HEK293 (cell line): ENCODE measurements around the gene CD55.

Experiments
- BCL11B ChIP-seq: fragments of 450-650 bp; formaldehyde crosslinking; IDR thresholded peaks from 2 replicates; pipeline ENCODE4 v1.5.1; 2016; ENCODE audit warnings: low read depth, missing biosample characterization, missing genetic modification characterization
- CTCF ChIP-seq: fragments of 450-650 bp; formaldehyde crosslinking; IDR thresholded peaks from 2 replicates; pipeline ENCODE4 v1.5.1; 2016; ENCODE audit warnings: missing biosample characterization, missing genetic modification characterization
- GLI4 ChIP-seq: fragments of 450-650 bp; formaldehyde crosslinking; IDR thresholded peaks from 2 replicates; pipeline ENCODE4 v1.5.1; 2016; ENCODE audit warnings: missing biosample characterization, missing genetic modification characterization
- OSR2 ChIP-seq: fragments of 450-650 bp; formaldehyde crosslinking; IDR thresholded peaks from 2 replicates; pipeline ENCODE4 v1.5.1; 2016; ENCODE audit warnings: missing biosample characterization, missing genetic modification characterization
- TRIM28 ChIP-seq: IDR thresholded peaks from 2 replicates; pipeline ENCODE4 v1.6.1; 2011; ENCODE audit warnings: low read length, control low read depth, borderline replicate concordance
- ZBTB21 ChIP-seq: fragments of 450-650 bp; formaldehyde crosslinking; IDR thresholded peaks from 2 replicates; pipeline ENCODE4 v1.5.1; 2017; ENCODE audit warnings: missing biosample characterization, missing genetic modification characterization
- ZIC2 ChIP-seq: fragments of 450-650 bp; formaldehyde crosslinking; IDR thresholded peaks from 2 replicates; pipeline ENCODE4 v1.5.1; 2016; ENCODE audit warnings: missing biosample characterization, missing genetic modification characterization
- ZNF121 ChIP-seq: fragments of 450-650 bp; formaldehyde crosslinking; IDR thresholded peaks from 2 replicates; pipeline ENCODE4 v1.5.1; 2016; ENCODE audit warnings: missing biosample characterization, missing genetic modification characterization
- ZNF138 ChIP-seq: fragments of 450-650 bp; formaldehyde crosslinking; IDR thresholded peaks from 2 replicates; pipeline ENCODE4 v1.5.1; 2016; ENCODE audit warnings: missing biosample characterization, missing genetic modification characterization, borderline replicate concordance
- ZNF223 ChIP-seq: fragments of 450-650 bp; formaldehyde crosslinking; IDR thresholded peaks from 2 replicates; pipeline ENCODE4 v1.5.1; 2016; ENCODE audit warnings: missing biosample characterization, missing genetic modification characterization
- ZNF292 ChIP-seq: fragments of 450-650 bp; formaldehyde crosslinking; IDR thresholded peaks from 2 replicates; pipeline ENCODE4 v1.5.1; 2016; ENCODE audit warnings: low read depth, missing biosample characterization, missing genetic modification characterization, borderline replicate concordance
- ZNF341 ChIP-seq: fragments of 450-650 bp; formaldehyde crosslinking; IDR thresholded peaks from 2 replicates; pipeline ENCODE4; 2016; ENCODE audit warnings: low read depth, missing biosample characterization, missing genetic modification characterization
- ZNF510 ChIP-seq: fragments of 450-650 bp; formaldehyde crosslinking; IDR thresholded peaks from 2 replicates; pipeline ENCODE4 v1.5.1; 2018; ENCODE audit warnings: mild to moderate bottlenecking, missing genetic modification characterization, missing biosample characterization; ENCODE audit not compliant: insufficient replicate concordance
- ZNF518A ChIP-seq: fragments of 450-650 bp; formaldehyde crosslinking; conservative IDR thresholded peaks from 2 replicates; pipeline ENCODE4 v1.5.1; 2016; ENCODE audit warnings: low read depth, missing biosample characterization, missing genetic modification characterization
- ZNF792 ChIP-seq: fragments of 450-650 bp; formaldehyde crosslinking; IDR thresholded peaks from 2 replicates; pipeline ENCODE4 v1.5.1; 2016; ENCODE audit warnings: missing biosample characterization, missing genetic modification characterization
- TF ChIP-seq, protein P1 (sequence below): fragments of 450-650 bp; formaldehyde crosslinking; IDR thresholded peaks from 2 replicates; pipeline ENCODE4 v1.5.1; 2016; ENCODE audit warnings: missing biosample characterization, missing genetic modification characterization
- TF ChIP-seq, protein P2 (sequence below): fragments of 450-650 bp; formaldehyde crosslinking; conservative IDR thresholded peaks from 2 replicates; pipeline ENCODE4 v1.5.1; 2016; ENCODE audit warnings: low read depth, missing biosample characterization, missing genetic modification characterization
- TF ChIP-seq, protein P3 (sequence below): fragments of 450-650 bp; formaldehyde crosslinking; IDR thresholded peaks from 2 replicates; pipeline ENCODE4 v1.5.1; 2016; ENCODE audit warnings: missing biosample characterization, missing genetic modification characterization, low read depth
- TF ChIP-seq, protein P4 (sequence below): fragments of 450-650 bp; formaldehyde crosslinking; optimal IDR thresholded peaks from 2 replicates; pipeline ENCODE3; 2016; ENCODE audit warnings: missing biosample characterization, mild to moderate bottlenecking, missing genetic modification characterization

Gene CD55

GRCh38 chr1:207321790-207322645 lies 540 bp downstream of the CD55 start (continued):
- TF ChIP-seq, protein P1, sequence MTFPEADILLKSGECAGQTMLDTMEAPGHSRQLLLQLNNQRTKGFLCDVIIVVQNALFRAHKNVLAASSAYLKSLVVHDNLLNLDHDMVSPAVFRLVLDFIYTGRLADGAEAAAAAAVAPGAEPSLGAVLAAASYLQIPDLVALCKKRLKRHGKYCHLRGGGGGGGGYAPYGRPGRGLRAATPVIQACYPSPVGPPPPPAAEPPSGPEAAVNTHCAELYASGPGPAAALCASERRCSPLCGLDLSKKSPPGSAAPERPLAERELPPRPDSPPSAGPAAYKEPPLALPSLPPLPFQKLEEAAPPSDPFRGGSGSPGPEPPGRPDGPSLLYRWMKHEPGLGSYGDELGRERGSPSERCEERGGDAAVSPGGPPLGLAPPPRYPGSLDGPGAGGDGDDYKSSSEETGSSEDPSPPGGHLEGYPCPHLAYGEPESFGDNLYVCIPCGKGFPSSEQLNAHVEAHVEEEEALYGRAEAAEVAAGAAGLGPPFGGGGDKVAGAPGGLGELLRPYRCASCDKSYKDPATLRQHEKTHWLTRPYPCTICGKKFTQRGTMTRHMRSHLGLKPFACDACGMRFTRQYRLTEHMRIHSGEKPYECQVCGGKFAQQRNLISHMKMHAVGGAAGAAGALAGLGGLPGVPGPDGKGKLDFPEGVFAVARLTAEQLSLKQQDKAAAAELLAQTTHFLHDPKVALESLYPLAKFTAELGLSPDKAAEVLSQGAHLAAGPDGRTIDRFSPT (tag by site-specific recombination), result no peak
- TF ChIP-seq OSR2 (tag by site-specific recombination) (no peak), TRIM28 (no peak), ZNF223 (no peak), GLI4 (tag by site-specific recombination) (no peak), ZNF138 (tag by site-specific recombination) (no peak), ZNF292 (tag by site-specific recombination) (no peak), ZNF341 (tag by site-specific recombination) (no peak), ZIC2 (tag by site-specific recombination) (peak; percentile 39), ZNF518A (tag by site-specific recombination) (no peak), ZNF792 (no peak), ZBTB21 (tag by site-specific recombination) (no peak), BCL11B (0 out of 2 replicates have a peak, but pooled peaks have one; percentile 17), ZNF510 (no peak), ZNF121 (tag by site-specific recombination) (no peak), CTCF (0 out of 2 replicates have a peak, but pooled peaks have one; percentile 33)
- TF ChIP-seq, protein P2, sequence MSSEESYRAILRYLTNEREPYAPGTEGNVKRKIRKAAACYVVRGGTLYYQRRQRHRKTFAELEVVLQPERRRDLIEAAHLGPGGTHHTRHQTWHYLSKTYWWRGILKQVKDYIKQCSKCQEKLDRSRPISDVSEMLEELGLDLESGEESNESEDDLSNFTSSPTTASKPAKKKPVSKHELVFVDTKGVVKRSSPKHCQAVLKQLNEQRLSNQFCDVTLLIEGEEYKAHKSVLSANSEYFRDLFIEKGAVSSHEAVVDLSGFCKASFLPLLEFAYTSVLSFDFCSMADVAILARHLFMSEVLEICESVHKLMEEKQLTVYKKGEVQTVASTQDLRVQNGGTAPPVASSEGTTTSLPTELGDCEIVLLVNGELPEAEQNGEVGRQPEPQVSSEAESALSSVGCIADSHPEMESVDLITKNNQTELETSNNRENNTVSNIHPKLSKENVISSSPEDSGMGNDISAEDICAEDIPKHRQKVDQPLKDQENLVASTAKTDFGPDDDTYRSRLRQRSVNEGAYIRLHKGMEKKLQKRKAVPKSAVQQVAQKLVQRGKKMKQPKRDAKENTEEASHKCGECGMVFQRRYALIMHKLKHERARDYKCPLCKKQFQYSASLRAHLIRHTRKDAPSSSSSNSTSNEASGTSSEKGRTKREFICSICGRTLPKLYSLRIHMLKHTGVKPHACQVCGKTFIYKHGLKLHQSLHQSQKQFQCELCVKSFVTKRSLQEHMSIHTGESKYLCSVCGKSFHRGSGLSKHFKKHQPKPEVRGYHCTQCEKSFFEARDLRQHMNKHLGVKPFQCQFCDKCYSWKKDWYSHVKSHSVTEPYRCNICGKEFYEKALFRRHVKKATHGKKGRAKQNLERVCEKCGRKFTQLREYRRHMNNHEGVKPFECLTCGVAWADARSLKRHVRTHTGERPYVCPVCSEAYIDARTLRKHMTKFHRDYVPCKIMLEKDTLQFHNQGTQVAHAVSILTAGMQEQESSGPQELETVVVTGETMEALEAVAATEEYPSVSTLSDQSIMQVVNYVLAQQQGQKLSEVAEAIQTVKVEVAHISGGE (tag by site-specific recombination), result no peak
- TF ChIP-seq, protein P3, sequence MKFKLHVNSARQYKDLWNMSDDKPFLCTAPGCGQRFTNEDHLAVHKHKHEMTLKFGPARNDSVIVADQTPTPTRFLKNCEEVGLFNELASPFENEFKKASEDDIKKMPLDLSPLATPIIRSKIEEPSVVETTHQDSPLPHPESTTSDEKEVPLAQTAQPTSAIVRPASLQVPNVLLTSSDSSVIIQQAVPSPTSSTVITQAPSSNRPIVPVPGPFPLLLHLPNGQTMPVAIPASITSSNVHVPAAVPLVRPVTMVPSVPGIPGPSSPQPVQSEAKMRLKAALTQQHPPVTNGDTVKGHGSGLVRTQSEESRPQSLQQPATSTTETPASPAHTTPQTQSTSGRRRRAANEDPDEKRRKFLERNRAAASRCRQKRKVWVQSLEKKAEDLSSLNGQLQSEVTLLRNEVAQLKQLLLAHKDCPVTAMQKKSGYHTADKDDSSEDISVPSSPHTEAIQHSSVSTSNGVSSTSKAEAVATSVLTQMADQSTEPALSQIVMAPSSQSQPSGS (tag by site-specific recombination), result no peak
- TF ChIP-seq, protein P4, sequence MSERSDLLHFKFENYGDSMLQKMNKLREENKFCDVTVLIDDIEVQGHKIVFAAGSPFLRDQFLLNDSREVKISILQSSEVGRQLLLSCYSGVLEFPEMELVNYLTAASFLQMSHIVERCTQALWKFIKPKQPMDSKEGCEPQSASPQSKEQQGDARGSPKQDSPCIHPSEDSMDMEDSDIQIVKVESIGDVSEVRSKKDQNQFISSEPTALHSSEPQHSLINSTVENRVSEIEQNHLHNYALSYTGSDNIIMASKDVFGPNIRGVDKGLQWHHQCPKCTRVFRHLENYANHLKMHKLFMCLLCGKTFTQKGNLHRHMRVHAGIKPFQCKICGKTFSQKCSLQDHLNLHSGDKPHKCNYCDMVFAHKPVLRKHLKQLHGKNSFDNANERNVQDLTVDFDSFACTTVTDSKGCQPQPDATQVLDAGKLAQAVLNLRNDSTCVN (tag by site-specific recombination), result peak; percentile 20
